H1 (cell line): ENCODE data around the gene AP1S1. TPM values are rescaled to one million over a fixed set of nuclear protein-coding genes. Genes with fewer than 3 reads are reported as not detected.

Source experiments
- ASH2L ChIP-seq: fragments of 200-600, 300-600 bp; sonication (generic); IDR thresholded peaks from one replicate; pipeline ENCODE4 v1.7.1; 2017; ENCODE audit warnings: low read length
- ATF2 ChIP-seq: IDR thresholded peaks from 2 replicates; pipeline ENCODE4 v1.6.1; 2012; ENCODE audit warnings: low read length, inconsistent platforms
- ATF3 ChIP-seq: IDR thresholded peaks from 2 replicates; pipeline ENCODE4 v1.6.1; 2011; ENCODE audit warnings: low read depth, mild to moderate bottlenecking, low read length; ENCODE audit not compliant: insufficient read depth
- BACH1 ChIP-seq: IDR thresholded peaks from 2 replicates; pipeline ENCODE4 v1.6.1; 2012; ENCODE audit warnings: low read length, improper control_type of control experiment
- BRCA1 ChIP-seq: IDR thresholded peaks from 2 replicates; pipeline ENCODE4 v1.6.1; 2012; ENCODE audit warnings: low read depth, low read length, improper control_type of control experiment
- CBX8 ChIP-seq: fragments of 300-800, 300-1000 bp; sonication (generic); IDR thresholded peaks from 2 replicates; pipeline ENCODE4 v1.7.1; 2016; ENCODE audit warnings: low read depth, low read length, borderline replicate concordance
- CREB1 ChIP-seq: IDR thresholded peaks from 2 replicates; pipeline ENCODE4 v1.6.1; 2012; ENCODE audit warnings: inconsistent platforms
- CTBP2 ChIP-seq: IDR thresholded peaks from 2 replicates; pipeline ENCODE4 v1.7.0; 2011; ENCODE audit warnings: borderline replicate concordance, mild to moderate bottlenecking, moderate library complexity, mixed read lengths, low read length; ENCODE audit not compliant: insufficient read depth, insufficient read length
- EP300 ChIP-seq, 2 experiments: IDR thresholded peaks; 1 replicate in 1 of 2; 2 replicates in 1 of 2; pipeline ENCODE4 v1.6.1; 2011 to 2012; ENCODE audit warnings: low read depth in 2 of 2, low read length in 2 of 2, mild to moderate bottlenecking in 2 of 2, borderline replicate concordance in 1 of 2, inconsistent platforms in 1 of 2, moderate library complexity in 1 of 2
- HDAC2 ChIP-seq, 2 experiments: fragments of 300-600 bp in 1 of 2; sonication (generic) in 1 of 2; IDR thresholded peaks; 2 replicates each; pipeline ENCODE4 v1.6.1; 2011 to 2012; ENCODE audit warnings: low read depth in 2 of 2, low read length in 2 of 2, mild to moderate bottlenecking in 2 of 2, moderate library complexity in 2 of 2, borderline replicate concordance in 1 of 2, inconsistent platforms in 1 of 2
- JUND ChIP-seq: IDR thresholded peaks from 2 replicates; pipeline ENCODE4 v1.6.1; 2011; ENCODE audit warnings: mild to moderate bottlenecking, improper control_type of control experiment, low read length
- KDM1A ChIP-seq: fragments of 200-600, 300-600 bp; sonication (generic); IDR thresholded peaks from 2 replicates; pipeline ENCODE4 v1.7.1; 2016; ENCODE audit warnings: mild to moderate bottlenecking, low read length, borderline replicate concordance
- KDM4A ChIP-seq: IDR thresholded peaks from one replicate; pipeline ENCODE4 v1.7.1; 2012; ENCODE audit warnings: low read depth, mild to moderate bottlenecking, moderate library complexity, low read length, inconsistent platforms; ENCODE audit not compliant: severe bottlenecking
- POLR2A ChIP-seq, 2 experiments: IDR thresholded peaks; 1 replicate in 1 of 2; 2 replicates in 1 of 2; pipeline ENCODE4 v1.6.1; 2011; ENCODE audit warnings: low read depth in 2 of 2, low read length in 2 of 2, mild to moderate bottlenecking in 2 of 2; ENCODE audit errors: control extremely low read depth in 1 of 2
- SAP30 ChIP-seq: fragments of 300-600 bp; sonication (generic); IDR thresholded peaks from 2 replicates; pipeline ENCODE4 v1.7.1; 2012; ENCODE audit warnings: low read length, moderate library complexity, mild to moderate bottlenecking, inconsistent platforms; ENCODE audit not compliant: insufficient read depth, insufficient replicate concordance
- SRF ChIP-seq: IDR thresholded peaks from 2 replicates; pipeline ENCODE4 v1.6.1; 2011; ENCODE audit warnings: mild to moderate bottlenecking, low read depth, low read length, moderate library complexity
- TBP ChIP-seq: IDR thresholded peaks from 2 replicates; pipeline ENCODE4 v1.6.1; 2011; ENCODE audit warnings: low read depth, low read length, improper control_type of control experiment
- YY1 ChIP-seq: IDR thresholded peaks from 2 replicates; pipeline ENCODE4 v1.6.1; 2011; ENCODE audit warnings: low read depth, mild to moderate bottlenecking, low read length
- ZNF274 ChIP-seq: IDR thresholded peaks from 2 replicates; pipeline ENCODE4 v1.7.0; 2012; ENCODE audit warnings: low read length, borderline replicate concordance; ENCODE audit errors: extremely low read depth
- polyA plus RNA-seq, 7 experiments: library from polyadenylated mRNA; depleted of rRNA in 3 of 7; stranded (reverse) in 5 of 7; unstranded in 2 of 7; fragments of >200 nt in 5 of 7; fragments of 200-250 nt in 2 of 7; gene quantifications; 1 replicate in 5 of 7; 2 replicates in 1 of 7; 4 replicates in 1 of 7; pipeline versions ENCODE4 v1.2.1 to v1.2.3, GENCODE V29; 2011 to 2013; ENCODE audit warnings: missing spikeins in 2 of 7, mixed read lengths in 2 of 7
- total RNA-seq: library from RNA; stranded (reverse); fragmentation: NEBNext Ultra II Directional; extraction: Animal tissue kit (Norgen Biotek cat#: 25700); gene quantifications from 2 replicates; pipeline ENCODE4 v1.2.1, GENCODE V29; 2021
- TF ChIP-seq, protein P1 (sequence below): IDR thresholded peaks from 2 replicates; pipeline ENCODE4 v1.6.1; 2012; ENCODE audit warnings: inconsistent platforms

AP1S1 gene
- total and polyA plus RNA-seq, 2 of the 8 experiments (the other 6 are each of a cell fraction or from before 2014, with no cell fraction given): 56.1 to 59.3 TPM

DNA sequence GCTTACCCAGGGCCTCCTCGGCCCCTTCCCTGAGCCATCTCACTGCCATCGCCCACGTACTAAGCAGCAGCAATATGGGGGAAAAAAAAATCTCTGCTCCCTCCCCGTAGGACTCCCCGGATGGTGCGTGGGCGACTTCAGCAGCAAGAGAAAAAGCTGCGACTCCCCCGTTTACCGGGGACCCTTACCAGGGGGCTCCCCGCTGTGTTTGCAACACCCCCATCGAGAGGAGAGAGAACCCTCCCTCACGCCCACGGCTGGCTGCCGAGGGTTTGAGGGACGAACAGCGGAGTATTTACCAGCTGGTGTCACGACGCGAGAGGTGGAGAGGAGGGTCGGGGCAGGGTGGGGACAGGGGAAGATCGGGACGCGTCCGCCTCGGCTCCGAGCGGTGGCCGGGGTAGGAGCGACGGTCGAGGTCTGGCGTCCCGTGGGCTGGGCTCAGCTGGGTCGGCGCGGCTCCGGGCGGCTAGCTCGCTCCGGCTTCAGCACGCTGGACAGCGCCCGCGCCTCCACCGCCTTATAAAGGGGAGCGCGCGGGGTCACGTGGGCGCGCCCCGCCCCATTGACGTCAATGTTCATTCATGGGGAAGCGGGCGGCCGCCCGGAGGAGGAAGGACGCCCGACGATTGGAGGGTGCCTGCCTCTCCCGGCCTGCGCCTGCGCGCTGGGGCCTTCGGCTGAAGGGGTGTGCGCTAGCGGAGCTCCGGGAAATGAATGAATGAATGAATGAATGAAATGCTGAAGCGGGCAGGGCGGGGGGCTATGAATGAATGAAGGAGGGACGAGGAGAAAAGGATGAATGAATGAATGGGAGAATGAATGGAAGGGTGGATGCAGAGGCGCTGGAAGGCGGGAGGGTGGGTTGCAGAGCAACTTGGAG is 11.0 kb downstream of the AP1S1 start, which contains the start of gene VGF (continued):
- TF ChIP-seq ATF3: peak; percentile 86
- TF ChIP-seq BRCA1: no peak
- TF ChIP-seq CREB1: peak; percentile 90
- TF ChIP-seq KDM1A: 0 out of 2 replicates have a peak, but pooled peaks have one; percentile 12
- peak; percentile 23; the same call in 1 of the 2 replicates for TF ChIP-seq ATF2
- TF ChIP-seq TBP: peak; percentile 91
- no peak for TF ChIP-seq ZNF274
- TF ChIP-seq, protein P1, sequence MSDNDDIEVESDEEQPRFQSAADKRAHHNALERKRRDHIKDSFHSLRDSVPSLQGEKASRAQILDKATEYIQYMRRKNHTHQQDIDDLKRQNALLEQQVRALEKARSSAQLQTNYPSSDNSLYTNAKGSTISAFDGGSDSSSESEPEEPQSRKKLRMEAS: peak; percentile 93
- 0 out of 2 replicates have a peak, but pooled peaks have one; percentile 19 for TF ChIP-seq SRF
- no peak for TF ChIP-seq CBX8
- TF ChIP-seq CTBP2: no peak
- peak in 1 of 2 experiments; percentile 71; a peak in 1 of 4 replicates for TF ChIP-seq HDAC2 (IDR thresholded peaks at IDR 0.05; ENCODE audit: borderline replicate concordance in 1 of 2, low read depth in 2 of 2, low read length in 2 of 2)
- no peak for TF ChIP-seq SAP30
- TF ChIP-seq JUND: peak; percentile 45; the same call in 1 of the 2 replicates
- TF ChIP-seq POLR2A (IDR thresholded peaks at IDR 0.05; ENCODE audit: control extremely low read depth in 1 of 2, low read depth in 2 of 2, low read length in 2 of 2): no peak
- TF ChIP-seq KDM4A: no peak
- TF ChIP-seq YY1: no peak
- TF ChIP-seq ASH2L: peak; percentile 65
- peak in 1 of 2 experiments; percentile 79; a peak in 1 of 3 replicates for TF ChIP-seq EP300 (IDR thresholded peaks at IDR 0.05; ENCODE audit: borderline replicate concordance in 1 of 2, low read depth in 2 of 2, low read length in 2 of 2)
- TF ChIP-seq BACH1: 0 out of 2 replicates have a peak, but pooled peaks have one; percentile 7
